NCI-H345 (cell line): Measurements from ENCODE around the gene POTEB2.
"Not testable (repeated sequence)": the region's sequence is repeated elsewhere in the genome, so short reads cannot be mapped to it uniquely, and the experiment has no call there.

Experiments
- DNase-seq: peaks from one replicate; lab custom pipeline; 2025; lab: John Stamatoyannopoulos, UW

The POTEB2 gene

GRCh38 chr15:20866214-20866613, at the start of gene POTEB2:
Gene POTEB2 (minus strand): TSS chr15:20866314. CDS start chr15:20866281, 33 bp downstream.
- not testable (repeated sequence) for DNase-seq

GRCh38 chr15:20879916-20880315, 13.8 kb upstream of the POTEB2 start:
- DNase-seq: not testable (repeated sequence)

- DNase-seq: not testable (repeated sequence)
These were observed 12.3 kb upstream of the POTEB2 start for GRCh38 chr15:20878464-20878863.

GRCh38 chr15:20877819-20878218, 11.7 kb upstream of the POTEB2 start:
- not testable (repeated sequence) for DNase-seq
